Activated naive CD4-positive, alpha-beta T cell treated with anti-CD3 and anti-CD28 coated beads for 36 hours (primary cell): Measurements from ENCODE around the gene BCLAF1. TPM values are rescaled to one million over a fixed set of nuclear protein-coding genes. Genes with fewer than 3 reads are reported as not detected.
A peak's percentile ranks its signal among the peaks of the same experiment; 100 is the strongest.

Source experiments
- CTCF ChIA-PET: fragments of 350-600 bp; sonication (Branson Sonifier 250); formaldehyde crosslinking; loops from one replicate; lab custom pipeline; 2021; ENCODE audit warnings: antibody characterized with exemption; lab: Charles Lee
- DNase-seq: peaks from one replicate; pipeline ENCODE4 v3.0.0-alpha.2; 2020
- H3K27ac Mint-ChIP-seq: one replicate; pipeline ENCODE4 v1.8.0; 2021; ENCODE audit warnings: mild to moderate bottlenecking, mixed read lengths
- H3K27me3 Mint-ChIP-seq: one replicate; pipeline ENCODE4 v1.8.0; 2021; ENCODE audit warnings: low read depth, mixed read lengths
- H3K36me3 Mint-ChIP-seq: one replicate; pipeline ENCODE4 v1.8.0; 2021; ENCODE audit warnings: low read depth, mixed read lengths
- H3K4me1 Mint-ChIP-seq: one replicate; pipeline ENCODE4 v1.8.0; 2021; ENCODE audit warnings: low read depth, mixed read lengths
- H3K4me3 Mint-ChIP-seq: one replicate; pipeline ENCODE4 v1.8.0; 2021; ENCODE audit warnings: mild to moderate bottlenecking, moderate library complexity, mixed read lengths
- H3K9me3 Mint-ChIP-seq: one replicate; pipeline ENCODE4 v1.8.0; 2021; ENCODE audit warnings: mixed read lengths
- intact Hi-C: fragments of 100-400 bp; cut with micrococcal nuclease; formaldehyde crosslinking; loops from one replicate; pipeline ENCODE4 v1.15.1; 2023
- total RNA-seq, 2 experiments: library from RNA; stranded (reverse); gene quantifications; one replicate each; pipeline ENCODE4 v1.2.3, GENCODE V29; 2021

The BCLAF1 gene
- total RNA-seq, 2 experiments from 2014 or later: 108 to 117 TPM

DNA sequence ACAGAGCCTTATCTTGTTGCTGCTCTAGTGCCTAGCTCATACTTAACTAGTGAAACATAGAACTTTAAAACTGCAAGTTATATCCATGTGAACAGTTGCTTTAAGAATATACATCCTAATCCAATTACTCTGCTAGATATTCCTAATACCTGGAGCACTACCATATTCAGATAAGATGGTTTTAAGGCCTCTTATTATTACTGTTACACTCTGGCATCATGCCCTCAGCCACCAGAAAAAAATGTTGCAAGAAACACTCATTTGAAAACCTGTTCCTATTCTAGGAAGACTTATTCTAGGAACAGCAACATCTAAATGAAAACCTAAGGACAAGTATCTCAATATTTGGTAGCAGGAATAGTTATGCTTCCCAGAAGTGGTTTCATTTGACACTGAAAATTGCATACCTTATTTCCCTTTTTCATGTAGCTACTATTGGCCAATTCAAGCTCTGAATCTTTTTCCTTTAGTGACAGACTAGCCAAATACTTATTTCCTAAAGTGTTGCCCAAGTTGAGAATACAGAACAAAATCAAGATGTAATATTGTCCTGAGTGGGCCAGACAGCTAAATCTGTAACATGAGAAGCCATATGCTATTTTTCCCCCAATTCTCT is 34.7 kb downstream of the BCLAF1 start:
- Mint-ChIP-seq H3K4me3 (no peak overlapping the region), H3K36me3 (peaks cover 12% of the 10 kb centered on the region), H3K9me3 (no peaks in the 10 kb centered on the region), H3K4me1 (peaks cover 24% of the 10 kb centered on the region), H3K27me3 (no peaks in the 10 kb centered on the region), H3K27ac (peak overlapping the region; percentile 39)
- intact Hi-C loops: no loop called here
- no peak for DNase-seq
- CTCF ChIA-PET: no interaction called here

DNA sequence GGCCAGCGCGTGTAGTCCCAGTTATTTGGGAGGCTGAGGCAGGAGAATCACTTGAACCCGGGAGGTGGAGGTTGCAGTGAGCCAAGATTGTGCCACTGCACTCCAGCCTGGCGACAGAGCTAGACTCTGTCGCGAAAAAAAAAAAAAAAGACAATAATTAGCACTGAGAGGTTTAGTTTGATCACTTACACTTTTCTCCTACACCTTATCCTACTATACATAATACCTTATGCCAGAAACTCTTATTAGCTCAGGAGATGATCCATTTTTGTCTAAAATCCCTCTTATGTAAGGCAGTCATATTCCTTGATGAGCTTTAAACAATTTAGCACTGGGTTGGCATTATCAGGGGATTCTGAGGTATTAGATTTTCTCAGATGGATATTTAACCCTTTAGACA is 35.9 kb downstream of the BCLAF1 start:
- H3K9me3 Mint-ChIP-seq: no peaks in the 10 kb centered on the region
- no peak for DNase-seq
- no peaks in the 10 kb centered on the region for H3K27me3 Mint-ChIP-seq
- no peak overlapping the region for H3K27ac Mint-ChIP-seq
- H3K4me1 Mint-ChIP-seq: peaks cover 33% of the 10 kb centered on the region
- CTCF ChIA-PET: interaction anchor here (0.6 to 1.6 kb wide), 3 partner anchors 27 to 538 kb away, joined by 3 read pairs; no protein-coding TSS in a partner anchor
- H3K4me3 Mint-ChIP-seq: no peak overlapping the region
- H3K36me3 Mint-ChIP-seq: peaks cover 16% of the 10 kb centered on the region
- intact Hi-C loops: no loop called here

DNA sequence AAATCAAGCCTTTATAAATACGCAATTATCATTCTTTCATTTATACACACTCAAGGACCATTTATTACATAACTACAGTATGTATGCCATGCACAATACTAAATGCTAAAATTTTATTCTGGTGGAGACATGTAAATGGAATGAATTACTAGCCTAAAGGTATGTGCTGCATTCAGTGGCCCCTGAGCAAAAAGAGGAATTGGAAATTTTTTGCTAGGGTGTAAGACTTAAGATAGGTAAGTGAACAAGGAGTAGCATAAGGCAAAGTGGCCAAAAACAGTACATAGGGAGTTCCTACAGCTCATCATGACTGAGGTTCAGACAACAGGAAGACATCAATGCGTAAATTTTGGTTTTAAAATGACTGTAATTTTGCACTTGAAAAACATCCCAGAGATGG is 37.2 kb downstream of the BCLAF1 start:
- H3K36me3 Mint-ChIP-seq: peaks cover 25% of the 10 kb centered on the region
- H3K27me3 Mint-ChIP-seq: no peaks in the 10 kb centered on the region
- CTCF ChIA-PET: interaction anchor here (0.7 to 1.6 kb wide), 2 partner anchors 25 to 26 kb away, joined by 3 read pairs; no protein-coding TSS in a partner anchor
- peaks cover 45% of the 10 kb centered on the region for H3K4me1 Mint-ChIP-seq
- peak overlapping the region; percentile 10 for H3K27ac Mint-ChIP-seq
- intact Hi-C loops: no loop called here
- DNase-seq: no peak
- no peaks in the 10 kb centered on the region for H3K9me3 Mint-ChIP-seq
- H3K4me3 Mint-ChIP-seq: no peak overlapping the region

DNA sequence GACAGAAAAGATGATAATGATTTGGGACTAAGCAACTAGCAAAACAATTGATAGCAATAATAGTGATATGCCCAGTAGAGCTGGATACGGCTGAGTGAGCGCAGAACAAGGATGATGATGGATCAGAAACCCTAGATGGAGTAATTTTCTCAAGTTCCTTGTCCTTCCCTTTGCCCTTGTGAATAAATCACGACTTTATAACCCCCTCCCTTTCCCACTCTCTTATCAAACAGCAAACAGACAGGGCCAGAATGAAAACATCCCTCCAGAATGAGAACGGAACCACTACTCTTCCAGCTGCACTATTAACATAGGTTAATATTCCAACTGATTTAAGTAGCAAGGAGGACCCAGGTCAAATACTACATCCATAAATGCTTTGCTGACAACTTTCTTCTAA is 38.3 kb downstream of the BCLAF1 start:
- Mint-ChIP-seq H3K27me3 (no peaks in the 10 kb centered on the region), H3K4me1 (peaks cover 45% of the 10 kb centered on the region), H3K9me3 (no peaks in the 10 kb centered on the region), H3K36me3 (peaks cover 34% of the 10 kb centered on the region), H3K27ac (peak overlapping the region; percentile 74), H3K4me3 (peak overlapping the region; percentile 95)
- CTCF ChIA-PET: interaction anchor here (0.7 to 1.6 kb wide), 4 partner anchors 9 to 39 kb away, joined by 3 to 7 read pairs (median 5); partner anchors contain the start of gene BCLAF1
- intact Hi-C loops: no loop called here
- no peak for DNase-seq

DNA sequence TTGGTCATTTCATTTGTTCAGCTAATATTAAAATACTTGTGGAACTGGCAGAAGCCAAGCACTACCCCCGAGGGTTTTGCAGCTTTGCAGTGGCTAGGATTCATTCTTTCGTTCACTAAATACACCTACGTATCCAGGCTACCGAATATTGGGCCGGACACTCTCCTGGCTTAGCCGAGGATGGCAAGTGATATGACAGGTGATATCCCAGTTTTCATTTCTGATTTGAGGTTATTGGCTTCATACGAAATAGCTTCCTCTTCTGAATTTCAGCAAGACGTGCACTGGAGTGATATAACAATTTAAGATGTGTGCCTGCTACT is 39.0 kb downstream of the BCLAF1 start:
- Mint-ChIP-seq H3K4me1 (peaks cover 45% of the 10 kb centered on the region), H3K9me3 (no peaks in the 10 kb centered on the region), H3K27me3 (no peaks in the 10 kb centered on the region), H3K27ac (peak overlapping the region; percentile 74), H3K4me3 (peak overlapping the region; percentile 95), H3K36me3 (peaks cover 36% of the 10 kb centered on the region)
- DNase-seq: no peak
- CTCF ChIA-PET: interaction anchor here (0.6 to 1.8 kb wide), 6 partner anchors 32 to 797 kb away, joined by 3 to 7 read pairs (median 4); partner anchors contain the start of gene BCLAF1
- intact Hi-C loops: loop anchor here (1.0 kb wide), 4 partner anchors 35 to 753 kb away; partner anchors contain the start of genes AHI1 and BCLAF1

DNA sequence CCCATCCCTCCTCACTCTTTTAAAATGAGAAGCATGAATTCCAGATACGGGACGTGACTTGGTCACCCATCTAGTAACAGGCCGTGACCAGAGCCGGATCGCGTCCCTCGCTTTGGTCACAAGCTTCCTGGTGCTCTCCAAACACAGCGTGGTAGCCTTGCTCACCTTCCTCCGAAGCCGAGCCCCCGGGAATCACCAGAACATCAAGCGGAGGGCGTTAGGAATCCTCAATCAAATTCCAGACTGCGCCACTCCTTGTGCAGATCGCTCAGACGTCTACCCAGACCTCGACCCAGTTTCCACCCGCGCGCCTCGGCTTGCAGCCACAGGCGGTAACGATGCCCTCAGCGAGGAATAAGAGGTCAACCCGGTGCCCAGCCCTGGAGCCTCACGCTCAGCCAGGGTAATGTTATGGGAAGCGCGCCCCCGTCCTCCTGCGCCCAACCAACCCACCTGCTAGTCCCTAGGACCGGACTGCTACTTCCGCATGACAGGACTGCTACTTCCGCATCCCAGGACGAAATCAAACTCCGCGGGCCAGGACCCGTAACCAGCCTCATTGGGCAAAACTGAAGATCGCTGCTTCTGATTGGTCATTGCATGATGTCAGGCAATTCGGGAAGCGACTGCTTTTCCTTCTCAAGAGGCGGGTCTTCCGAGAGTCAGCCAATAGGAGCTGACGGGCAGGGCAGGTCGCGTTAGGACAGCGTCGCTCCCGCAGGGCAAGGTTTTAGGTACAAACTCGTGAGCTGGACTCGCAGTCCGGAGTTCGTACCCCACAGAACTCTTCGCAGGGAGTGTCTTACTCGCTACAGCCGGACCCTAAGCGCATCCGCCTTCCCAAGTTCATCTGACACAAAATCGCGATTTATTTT is 39.6 kb downstream of the BCLAF1 start, which contains the start of gene MTFR2:
MTFR2 (minus strand) TSS at position 501 of the 875 bp plus-strand sequence. CDS start 1,212 bp downstream, outside the sequence.
- Mint-ChIP-seq H3K36me3 (peaks cover 36% of the 10 kb centered on the region), H3K4me1 (peaks cover 45% of the 10 kb centered on the region), H3K9me3 (no peaks in the 10 kb centered on the region), H3K4me3 (peak within 1 kb of the TSS; percentile 95), H3K27me3 (no peaks in the 10 kb centered on the region), H3K27ac (peak within 1 kb of the TSS; percentile 85)
- peak; percentile 97 for DNase-seq
- CTCF ChIA-PET: interaction anchor here (0.6 to 1.8 kb wide), 7 partner anchors 33 to 796 kb away, joined by 3 to 7 read pairs (median 3); partner anchors contain the start of gene BCLAF1
- intact Hi-C loops: loop anchor here (1.0 to 10.0 kb wide), 5 partner anchors 35 to 753 kb away; partner anchors contain the start of genes AHI1 and BCLAF1

DNA sequence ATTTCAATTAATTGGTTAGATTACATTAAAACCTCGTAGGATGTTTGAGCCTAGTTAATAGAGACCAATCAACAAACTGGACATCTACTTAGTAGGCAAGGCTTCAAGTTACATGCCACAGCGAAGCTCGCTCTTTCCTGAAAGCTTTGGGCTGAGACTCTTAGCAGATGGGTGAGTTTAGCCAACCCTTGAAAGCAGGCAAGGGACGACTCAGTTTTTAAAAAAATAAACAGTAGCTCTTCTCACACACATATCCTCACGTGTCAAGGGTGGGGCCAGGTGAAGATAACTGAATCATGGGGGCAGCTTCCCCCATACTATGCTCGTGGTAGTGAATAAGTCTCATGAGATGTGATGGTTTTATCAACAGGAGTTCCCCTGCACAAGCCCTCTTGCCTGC is 40.3 kb downstream of the BCLAF1 start:
- Mint-ChIP-seq H3K4me3 (peak overlapping the region; percentile 95), H3K36me3 (peaks cover 39% of the 10 kb centered on the region), H3K9me3 (no peaks in the 10 kb centered on the region), H3K27me3 (no peaks in the 10 kb centered on the region), H3K27ac (peak overlapping the region; percentile 85), H3K4me1 (peaks cover 45% of the 10 kb centered on the region)
- intact Hi-C loops: loop anchor here (10.0 kb wide), 1 partner anchor 295 kb away; no protein-coding TSS in a partner anchor
- CTCF ChIA-PET: interaction anchor here (0.7 to 1.8 kb wide), 2 partner anchors 68 to 306 kb away, joined by 3 to 6 read pairs; no protein-coding TSS in a partner anchor
- DNase-seq: no peak

DNA sequence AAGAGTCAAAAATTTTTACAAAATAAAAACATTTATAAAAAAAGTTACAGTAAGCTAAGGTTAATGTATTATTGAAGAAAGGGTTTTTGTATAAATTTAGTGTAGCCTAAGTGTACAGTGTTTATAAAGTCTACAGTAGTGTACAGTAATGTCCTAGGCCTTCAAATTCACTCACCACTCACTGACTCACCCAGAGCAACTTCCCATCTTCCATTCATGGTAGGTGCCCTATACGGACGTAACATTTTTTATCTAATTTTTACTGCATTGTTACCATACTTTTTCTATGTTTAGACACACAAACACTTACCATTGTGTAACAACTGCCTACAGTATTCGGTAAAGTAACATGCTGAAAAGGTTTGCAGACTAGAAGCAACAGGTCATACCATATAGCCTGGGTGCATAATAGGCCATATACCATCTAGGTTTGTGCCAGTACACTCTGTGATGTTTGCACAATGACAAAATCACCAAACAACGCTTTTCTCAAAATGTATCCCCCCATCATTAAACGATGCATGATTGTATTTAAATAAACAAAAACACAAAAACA is 45.5 kb downstream of the BCLAF1 start:
- H3K27me3 Mint-ChIP-seq: no peaks in the 10 kb centered on the region
- peaks cover 60% of the 10 kb centered on the region for H3K36me3 Mint-ChIP-seq
- CTCF ChIA-PET: interaction anchor here (0.6 kb wide), 2 partner anchors 41 to 1824 kb away, joined by 3 to 6 read pairs; no protein-coding TSS in a partner anchor
- peaks cover 16% of the 10 kb centered on the region for H3K4me1 Mint-ChIP-seq
- H3K4me3 Mint-ChIP-seq: no peak overlapping the region
- no peak overlapping the region for H3K27ac Mint-ChIP-seq
- no peak for DNase-seq
- intact Hi-C loops: loop anchor here (10.0 kb wide), 1 partner anchor 301 kb away; no protein-coding TSS in a partner anchor
- H3K9me3 Mint-ChIP-seq: no peaks in the 10 kb centered on the region

DNA sequence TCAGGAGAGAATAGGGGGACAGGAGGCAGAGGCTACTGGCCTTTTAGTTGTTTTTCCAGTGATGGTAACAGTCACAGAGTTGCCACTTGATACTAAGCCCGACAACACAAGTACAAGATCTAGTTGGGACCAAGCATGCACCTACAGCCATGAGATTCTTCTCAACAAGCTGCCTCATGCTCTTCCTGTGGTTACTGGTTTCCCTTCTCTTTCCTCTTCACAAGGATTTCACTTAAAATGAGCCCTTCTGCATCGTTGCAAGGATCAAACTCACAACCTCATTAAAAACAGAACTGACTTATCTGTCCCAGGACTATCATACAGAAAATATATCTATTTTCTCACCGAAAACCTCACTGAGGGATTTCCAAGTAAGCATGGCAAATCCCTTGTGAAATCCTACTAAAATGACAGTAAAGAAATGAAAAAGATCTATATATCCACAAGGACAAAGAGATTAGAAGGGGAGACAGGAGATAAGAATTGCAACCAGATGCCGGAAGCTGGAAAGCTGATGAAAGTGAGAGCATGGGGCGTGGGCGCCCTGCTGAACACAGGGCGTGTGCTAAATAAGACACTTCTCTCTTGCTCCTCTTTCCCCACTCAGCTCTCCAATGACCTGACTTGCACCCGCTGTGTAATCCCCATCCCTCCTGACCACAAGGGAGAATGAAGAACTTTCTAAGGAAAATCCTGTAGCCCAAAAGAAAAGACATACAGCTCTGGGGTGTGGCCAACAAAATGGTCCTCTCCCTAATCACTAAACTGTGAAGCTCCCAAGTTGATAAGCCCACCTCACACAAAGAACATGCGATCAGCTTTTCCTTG is 53.0 kb downstream of the BCLAF1 start:
- CTCF ChIA-PET: interaction anchor here (0.5 to 5.1 kb wide), 2 partner anchors 9 to 786 kb away, joined by 5 to 27 read pairs; no protein-coding TSS in a partner anchor
- Mint-ChIP-seq H3K36me3 (peaks cover 50% of the 10 kb centered on the region), H3K4me3 (no peak overlapping the region), H3K9me3 (no peaks in the 10 kb centered on the region), H3K4me1 (peaks cover 10% of the 10 kb centered on the region), H3K27me3 (no peaks in the 10 kb centered on the region), H3K27ac (no peak overlapping the region)
- no peak for DNase-seq
- intact Hi-C loops: no loop called here

DNA sequence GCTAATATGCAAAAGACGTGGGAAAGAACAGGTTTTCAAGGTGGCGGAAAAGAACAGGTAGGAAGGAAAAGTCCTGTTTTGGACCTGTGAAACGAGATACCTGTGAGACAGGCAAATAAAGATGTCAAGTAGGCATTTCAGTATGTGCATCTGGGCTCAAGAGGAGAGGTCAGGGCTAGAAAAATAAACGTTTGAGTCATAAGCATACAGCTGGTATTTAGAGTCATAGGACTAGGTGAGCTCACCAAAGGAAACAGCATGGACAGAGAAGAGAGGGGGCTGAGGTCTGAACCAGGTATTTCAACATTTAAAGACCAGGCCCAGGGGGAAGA is 54.4 kb downstream of the BCLAF1 start:
- CTCF ChIA-PET: interaction anchor here (1.0 to 5.1 kb wide), 2 partner anchors 8 to 106 kb away, joined by 4 to 27 read pairs; no protein-coding TSS in a partner anchor
- peaks cover 50% of the 10 kb centered on the region for H3K36me3 Mint-ChIP-seq
- H3K27me3 Mint-ChIP-seq: no peaks in the 10 kb centered on the region
- no peak for DNase-seq
- no peak overlapping the region for H3K27ac Mint-ChIP-seq
- intact Hi-C loops: no loop called here
- H3K4me1 Mint-ChIP-seq: peaks cover 10% of the 10 kb centered on the region
- H3K4me3 Mint-ChIP-seq: no peak overlapping the region
- H3K9me3 Mint-ChIP-seq: no peaks in the 10 kb centered on the region

DNA sequence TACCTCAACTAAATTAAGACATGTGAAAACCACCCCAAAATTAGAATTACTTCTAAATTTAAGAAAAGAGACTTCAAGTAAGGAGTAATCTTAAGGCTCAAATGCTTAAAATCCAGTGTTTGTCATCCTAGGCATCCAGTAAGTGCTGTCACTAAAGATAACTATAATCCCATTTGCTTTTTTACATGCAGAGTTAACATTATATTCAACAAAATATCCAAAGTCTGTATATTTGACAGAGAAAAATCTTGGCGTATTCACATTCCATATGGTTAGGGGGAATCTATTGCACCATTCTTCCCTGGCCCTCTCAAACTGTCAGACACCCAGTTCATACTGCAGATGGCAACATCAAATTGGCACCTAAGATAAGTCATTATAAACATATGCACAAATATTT is 56.9 kb downstream of the BCLAF1 start:
- DNase-seq: no peak
- CTCF ChIA-PET: interaction anchor here (1.1 kb wide), 1 partner anchor 85 kb away, joined by 3 read pairs; no protein-coding TSS in a partner anchor
- intact Hi-C loops: no loop called here
- peaks cover 10% of the 10 kb centered on the region for H3K4me1 Mint-ChIP-seq
- peaks cover 38% of the 10 kb centered on the region for H3K36me3 Mint-ChIP-seq
- H3K27me3 Mint-ChIP-seq: no peaks in the 10 kb centered on the region
- no peak overlapping the region for H3K4me3 Mint-ChIP-seq
- H3K9me3 Mint-ChIP-seq: no peaks in the 10 kb centered on the region
- no peak overlapping the region for H3K27ac Mint-ChIP-seq
